Mesothelial cell of epicardium (in vitro differentiated cells): ENCODE measurements around the gene CDH13. TPM values are rescaled to one million over a fixed set of nuclear protein-coding genes. Genes with fewer than 3 reads are reported as not detected.

ENCODE experiments used
- DNase-seq, 2 experiments: peaks; one replicate each; pipeline ENCODE4 v3.0.0; 2021; ENCODE audit warnings: low spot score in 2 of 2; ENCODE audit not compliant: unreplicated experiment in 2 of 2
- H3K27ac Mint-ChIP-seq: 2 replicates; pipeline ENCODE4 v1.8.0; 2021; ENCODE audit warnings: mixed read lengths
- H3K27me3 Mint-ChIP-seq: 2 replicates; pipeline ENCODE4 v1.8.0; 2021; ENCODE audit warnings: low read depth, mixed read lengths
- H3K36me3 Mint-ChIP-seq: 2 replicates; pipeline ENCODE4 v1.8.0; 2021; ENCODE audit warnings: mixed read lengths
- H3K4me1 Mint-ChIP-seq: 2 replicates; pipeline ENCODE4 v1.8.0; 2021; ENCODE audit warnings: mixed read lengths
- H3K4me3 Mint-ChIP-seq: 2 replicates; pipeline ENCODE4 v1.8.0; 2021; ENCODE audit warnings: mild to moderate bottlenecking, moderate library complexity, mixed read lengths
- H3K9me3 Mint-ChIP-seq: 2 replicates; pipeline ENCODE4 v1.8.0; 2021; ENCODE audit warnings: mixed read lengths
- total RNA-seq: library from RNA; stranded (reverse); gene quantifications from 3 replicates; pipeline ENCODE4 v1.2.1, GENCODE V29; 2021
- TF ChIP-seq, protein P1 (sequence below): fragments of 200-600 bp; sonication (generic); IDR thresholded peaks from one replicate; pipeline ENCODE4 v1.5.0; 2021; ENCODE audit warnings: antibody characterized with exemption; ENCODE audit not compliant: unreplicated experiment

CDH13 gene
- total RNA-seq, 1 donor from 2014 or later: 0.80 TPM

DNA sequence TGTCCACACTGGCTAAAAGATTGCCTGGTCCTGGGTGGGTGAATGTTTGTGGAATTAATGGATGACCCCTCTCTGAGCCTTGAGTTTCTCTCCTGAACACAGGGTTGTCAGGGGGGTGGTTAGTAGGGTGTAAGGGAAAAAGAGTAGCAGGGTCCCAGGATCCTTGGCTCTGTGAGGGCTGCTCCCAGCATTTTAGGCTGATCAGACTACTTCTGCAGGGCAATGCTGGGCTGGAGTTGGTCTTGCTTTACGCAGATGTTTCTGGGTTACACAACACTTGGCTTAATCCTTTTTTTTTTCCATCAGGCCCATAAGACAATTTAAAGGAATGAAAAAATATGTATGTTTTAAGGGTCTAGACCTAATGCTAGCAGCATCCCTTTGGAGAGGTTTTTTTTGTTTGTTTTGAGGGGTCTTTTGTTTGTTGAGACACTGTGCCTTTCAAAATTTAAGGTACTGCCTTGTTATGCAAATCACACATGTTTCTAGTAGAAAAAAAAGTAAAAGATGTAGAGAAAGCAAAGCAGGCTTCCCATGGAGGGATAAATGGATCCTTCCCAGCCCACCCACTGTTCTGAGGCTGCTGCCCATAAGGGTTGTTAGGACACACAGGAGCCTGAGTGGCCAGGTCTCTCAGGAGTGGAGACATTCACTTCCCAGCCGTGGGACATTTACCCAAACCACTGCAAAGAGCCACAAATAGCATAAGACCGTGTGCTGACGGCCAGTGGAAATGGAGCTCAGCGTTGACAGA lies 955.4 kb downstream of the CDH13 start:
- no peak overlapping the region for H3K4me3 Mint-ChIP-seq
- TF ChIP-seq, protein P1, sequence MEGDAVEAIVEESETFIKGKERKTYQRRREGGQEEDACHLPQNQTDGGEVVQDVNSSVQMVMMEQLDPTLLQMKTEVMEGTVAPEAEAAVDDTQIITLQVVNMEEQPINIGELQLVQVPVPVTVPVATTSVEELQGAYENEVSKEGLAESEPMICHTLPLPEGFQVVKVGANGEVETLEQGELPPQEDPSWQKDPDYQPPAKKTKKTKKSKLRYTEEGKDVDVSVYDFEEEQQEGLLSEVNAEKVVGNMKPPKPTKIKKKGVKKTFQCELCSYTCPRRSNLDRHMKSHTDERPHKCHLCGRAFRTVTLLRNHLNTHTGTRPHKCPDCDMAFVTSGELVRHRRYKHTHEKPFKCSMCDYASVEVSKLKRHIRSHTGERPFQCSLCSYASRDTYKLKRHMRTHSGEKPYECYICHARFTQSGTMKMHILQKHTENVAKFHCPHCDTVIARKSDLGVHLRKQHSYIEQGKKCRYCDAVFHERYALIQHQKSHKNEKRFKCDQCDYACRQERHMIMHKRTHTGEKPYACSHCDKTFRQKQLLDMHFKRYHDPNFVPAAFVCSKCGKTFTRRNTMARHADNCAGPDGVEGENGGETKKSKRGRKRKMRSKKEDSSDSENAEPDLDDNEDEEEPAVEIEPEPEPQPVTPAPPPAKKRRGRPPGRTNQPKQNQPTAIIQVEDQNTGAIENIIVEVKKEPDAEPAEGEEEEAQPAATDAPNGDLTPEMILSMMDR: no peak
- H3K4me1 Mint-ChIP-seq: no peaks in the 10 kb centered on the region
- no peak for DNase-seq
- no peak overlapping the region for H3K27ac Mint-ChIP-seq
- H3K36me3 Mint-ChIP-seq: no peaks in the 10 kb centered on the region
- no peaks in the 10 kb centered on the region for H3K9me3 Mint-ChIP-seq
- peaks cover 32% of the 10 kb centered on the region for H3K27me3 Mint-ChIP-seq

DNA sequence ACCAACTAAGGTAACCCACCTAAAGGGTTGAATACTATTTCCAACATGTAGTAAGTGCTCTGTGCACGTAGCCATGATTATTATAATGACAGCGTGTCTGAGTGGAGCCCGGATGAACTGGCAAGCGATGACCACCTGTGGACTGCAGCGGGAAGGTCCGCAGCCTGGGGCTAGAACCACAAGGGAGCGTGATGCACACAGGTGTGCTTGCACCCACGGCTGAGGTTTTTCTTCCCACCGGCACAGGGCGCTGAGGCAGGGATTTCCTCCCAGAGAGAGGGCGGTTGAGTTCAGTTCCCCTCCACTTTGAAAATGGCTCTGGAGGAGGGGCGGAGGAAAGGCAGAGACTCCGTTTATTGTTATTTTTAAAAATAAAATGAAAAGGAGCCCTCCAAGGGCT lies 959.3 kb downstream of the CDH13 start:
- Mint-ChIP-seq H3K27ac (no peak overlapping the region), H3K9me3 (no peaks in the 10 kb centered on the region), H3K27me3 (peaks cover 42% of the 10 kb centered on the region), H3K4me1 (no peaks in the 10 kb centered on the region), H3K4me3 (no peak overlapping the region), H3K36me3 (no peaks in the 10 kb centered on the region)
- DNase-seq: no peak
- TF ChIP-seq, protein P1: no peak

DNA sequence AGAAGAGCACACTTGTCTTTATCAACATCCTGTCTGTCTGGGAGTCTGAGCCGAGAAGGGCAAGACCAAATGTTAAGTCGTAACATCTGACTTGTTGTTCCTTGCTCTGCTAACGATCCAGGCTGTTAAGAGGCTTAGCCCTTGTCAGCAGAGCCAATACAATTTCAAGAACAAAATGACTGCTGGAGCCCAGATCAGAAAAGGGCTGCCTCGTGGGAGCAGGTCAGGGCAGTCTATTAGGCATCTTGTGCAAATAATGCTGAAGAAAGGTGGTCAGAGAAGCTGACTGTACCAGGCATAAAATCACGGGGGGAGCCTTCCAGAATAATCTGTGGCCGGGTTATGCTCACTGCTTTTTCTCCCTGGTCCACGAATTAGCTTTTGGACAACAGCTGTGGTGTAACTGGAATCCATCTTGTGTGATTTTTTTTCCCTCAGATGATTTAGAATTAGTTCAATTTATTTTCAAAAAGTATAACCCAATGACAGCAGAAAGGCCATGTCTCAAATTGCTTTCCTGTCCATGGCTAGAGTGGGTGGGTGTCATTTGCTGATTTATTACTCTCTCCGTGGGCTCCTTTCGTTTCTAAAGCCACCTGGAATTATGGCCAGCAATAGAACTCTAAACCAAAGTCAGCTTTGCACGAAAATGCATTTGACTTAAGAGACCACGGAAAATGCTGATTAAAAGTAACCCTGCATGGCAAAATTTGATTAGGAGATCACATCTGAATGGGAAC lies 959.9 kb downstream of the CDH13 start:
- DNase-seq: no peak

DNA sequence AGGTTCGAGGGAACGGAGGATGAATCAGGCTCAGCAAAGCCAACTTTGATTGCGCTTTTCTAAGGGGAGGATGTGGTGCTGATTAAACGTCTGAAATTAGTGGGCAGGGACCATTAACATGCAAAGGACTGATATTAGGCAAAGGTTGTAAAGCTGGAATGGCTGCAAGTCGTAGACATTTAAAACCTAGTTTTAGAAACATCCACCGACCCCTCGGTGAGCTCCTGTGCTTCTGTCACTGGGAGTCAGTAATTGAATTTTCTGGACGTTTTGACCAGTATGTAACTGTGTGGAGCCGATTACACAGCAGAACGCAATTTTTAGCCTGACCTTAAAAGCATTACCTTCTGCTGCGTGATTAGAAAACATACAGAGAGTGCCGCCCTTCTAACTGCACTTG lies 960.4 kb downstream of the CDH13 start:
- H3K27ac Mint-ChIP-seq: no peak overlapping the region
- no peak for DNase-seq
- no peaks in the 10 kb centered on the region for H3K9me3 Mint-ChIP-seq
- no peaks in the 10 kb centered on the region for H3K36me3 Mint-ChIP-seq
- no peak overlapping the region for H3K4me3 Mint-ChIP-seq
- TF ChIP-seq, protein P1: no peak
- no peaks in the 10 kb centered on the region for H3K4me1 Mint-ChIP-seq
- H3K27me3 Mint-ChIP-seq: peaks cover 45% of the 10 kb centered on the region

More for the DNA sequence above, 959.9 kb downstream of the CDH13 start:
- Mint-ChIP-seq H3K4me3 (no peak overlapping the region), H3K27ac (no peak overlapping the region), H3K9me3 (no peaks in the 10 kb centered on the region), H3K4me1 (no peaks in the 10 kb centered on the region), H3K27me3 (peaks cover 44% of the 10 kb centered on the region), H3K36me3 (no peaks in the 10 kb centered on the region)
- TF ChIP-seq, protein P1: no peak

DNA sequence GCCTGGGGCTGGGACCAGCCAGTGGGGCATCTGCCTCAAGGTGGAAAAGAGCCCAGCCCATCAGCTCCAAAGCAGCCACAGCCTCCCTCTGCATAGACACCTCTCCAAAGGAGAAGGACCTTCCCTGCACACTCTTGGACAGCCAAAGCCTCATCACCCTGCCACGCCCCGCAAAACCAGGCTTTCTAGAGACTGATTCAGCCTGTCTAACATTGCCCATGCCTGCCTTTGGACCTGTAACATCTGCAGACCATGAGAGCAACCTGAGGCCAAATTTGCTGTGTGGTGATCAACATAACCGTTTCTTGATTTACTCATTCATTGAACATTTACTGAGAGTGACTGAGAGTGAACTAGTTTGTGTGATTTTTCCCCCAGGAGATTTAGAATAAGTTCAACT lies 961.3 kb downstream of the CDH13 start:
- Mint-ChIP-seq H3K9me3 (no peaks in the 10 kb centered on the region), H3K4me1 (no peaks in the 10 kb centered on the region), H3K36me3 (no peaks in the 10 kb centered on the region), H3K27ac (no peak overlapping the region), H3K27me3 (peaks cover 43% of the 10 kb centered on the region), H3K4me3 (no peak overlapping the region)
- TF ChIP-seq, protein P1: no peak
- DNase-seq: no peak
